ENCODE measurements around the gene EGFL8. TPM values are rescaled to one million over a fixed set of nuclear protein-coding genes. Genes with fewer than 3 reads are reported as not detected.

Gene EGFL8
- total RNA-seq, 4 donors from 2014 or later = 2.6 to 79.4 (median 16.2) TPM

- in situ Hi-C loops (cut with MboI; ENCODE audit: low pct_ligation_motif_present in 1 of 4, low pct_unique_long_range_greater_than_20kb in 1 of 4, low sequenced_read_pairs in 3 of 4) = no loop called here
- intact Hi-C loops (cut with DNase I; ENCODE audit: low total_unique reads) = no loop called here
- no peak for DNase-seq
Measured at GRCh38 chr6:32170294-32170693, 5.9 kb downstream of the EGFL8 start.

GRCh38 chr6:32171234-32171633 is 6.8 kb downstream of the EGFL8 start:
- no peak for TF ChIP-seq CTCF (IDR thresholded peaks at IDR 0.05)
- TF ChIP-seq EP300 (IDR thresholded peaks at IDR 0.05; ENCODE audit: low read depth) = no peak
- TF ChIP-seq POLR2AphosphoS5 (IDR thresholded peaks at IDR 0.05) = no peak
- no peak for DNase-seq
- WGBS, 2 donors (ENCODE audit: low coverage in 1 of 2) = 99 to 100% methylated on average over 4 to 6 of the region's 6 CpGs
- H3K27ac ChIP-seq = no peak overlapping the region
- H3K27me3 ChIP-seq = no peaks in the 10 kb centered on the region
- peaks cover 0 to 12% (median 0%) of the 10 kb centered on the region in 4 donors for H3K36me3 ChIP-seq
- no peaks in the 10 kb centered on the region for H3K9me3 ChIP-seq
- in situ Hi-C loops (cut with MboI; ENCODE audit: low pct_ligation_motif_present in 1 of 4, low pct_unique_long_range_greater_than_20kb in 1 of 4, low sequenced_read_pairs in 3 of 4) (no loop called here), intact Hi-C loops (cut with DNase I; ENCODE audit: low total_unique reads) (no loop called here)
- no peak overlapping the region for H3K4me3 ChIP-seq
- peaks cover 8 to 26% (median 13%) of the 10 kb centered on the region in 4 donors for H3K4me1 ChIP-seq

More at GRCh38 chr6:32170294-32170693, 5.9 kb downstream of the EGFL8 start:
- TF ChIP-seq CTCF (IDR thresholded peaks at IDR 0.05) (no peak), EP300 (IDR thresholded peaks at IDR 0.05; ENCODE audit: low read depth) (no peak), POLR2A (IDR thresholded peaks at IDR 0.05) (no peak), POLR2AphosphoS5 (IDR thresholded peaks at IDR 0.05) (no peak)
- Histone ChIP-seq H3K36me3 (peaks cover 0 to 12% (median 0%) of the 10 kb centered on the region in 4 donors), H3K27me3 (no peaks in the 10 kb centered on the region), H3K9me3 (no peaks in the 10 kb centered on the region), H3K27ac (no peak overlapping the region), H3K4me3 (no peak overlapping the region), H3K4me1 (peaks cover 6 to 22% (median 9%) of the 10 kb centered on the region in 4 donors)
- whole genome bisulfite sequencing, 2 donors (ENCODE audit: low coverage in 1 of 2) = 80 to 97% methylated on average over 4 to 11 of the region's 11 CpGs

- no peak for DNase-seq
- in situ Hi-C loops (cut with MboI; ENCODE audit: low pct_ligation_motif_present in 1 of 4, low pct_unique_long_range_greater_than_20kb in 1 of 4, low sequenced_read_pairs in 3 of 4) = no loop called here
- 68 to 86% methylated on average over 3 to 4 of the region's 4 CpGs for WGBS, 2 donors (ENCODE audit: low coverage in 1 of 2)
- peaks cover 15 to 36% (median 25%) of the 10 kb centered on the region in 4 donors for H3K4me1 ChIP-seq
- H3K4me3 ChIP-seq = no peak overlapping the region
- H3K9me3 ChIP-seq = no peaks in the 10 kb centered on the region
- H3K36me3 ChIP-seq = peaks cover 0 to 6% (median 0%) of the 10 kb centered on the region in 4 donors
- TF ChIP-seq POLR2AphosphoS5 (IDR thresholded peaks at IDR 0.05) (no peak), POLR2A (IDR thresholded peaks at IDR 0.05) (no peak), CTCF (IDR thresholded peaks at IDR 0.05) (no peak), EP300 (IDR thresholded peaks at IDR 0.05; ENCODE audit: low read depth) (no peak)
- no peaks in the 10 kb centered on the region for H3K27me3 ChIP-seq
- intact Hi-C loops (cut with DNase I; ENCODE audit: low total_unique reads) = no loop called here
- H3K27ac ChIP-seq = no peak overlapping the region
Measured at GRCh38 chr6:32173051-32173727, 8.8 kb downstream of the EGFL8 start.

GRCh38 chr6:32174416-32174815 is 10.0 kb downstream of the EGFL8 start:
- intact Hi-C loops (cut with DNase I; ENCODE audit: low total_unique reads) = no loop called here
- H3K27ac ChIP-seq = no peak overlapping the region
- no peak overlapping the region for H3K4me3 ChIP-seq
- in situ Hi-C loops (cut with MboI; ENCODE audit: low pct_ligation_motif_present in 1 of 4, low pct_unique_long_range_greater_than_20kb in 1 of 4, low sequenced_read_pairs in 3 of 4) = no loop called here
- H3K36me3 ChIP-seq = no peaks in the 10 kb centered on the region
- no peak for DNase-seq
- peaks cover 18 to 45% (median 32%) of the 10 kb centered on the region in 4 donors for H3K4me1 ChIP-seq
- no peak for TF ChIP-seq CTCF (IDR thresholded peaks at IDR 0.05)
- TF ChIP-seq POLR2AphosphoS5 (IDR thresholded peaks at IDR 0.05) = no peak
- no peak for TF ChIP-seq EP300 (IDR thresholded peaks at IDR 0.05; ENCODE audit: low read depth)
- no peak for TF ChIP-seq POLR2A (IDR thresholded peaks at IDR 0.05)
- WGBS, 2 donors (ENCODE audit: low coverage in 1 of 2) = 91 to 100% methylated on average over 1 of the region's 1 CpG
- no peaks in the 10 kb centered on the region for H3K9me3 ChIP-seq
- no peaks in the 10 kb centered on the region for H3K27me3 ChIP-seq
